Activated CD8-positive, alpha-beta memory T cell treated with anti-CD3 and anti-CD28 coated beads for 36 hours (primary cell): ENCODE measurements around the gene PARS2. TPM values are rescaled to one million over a fixed set of nuclear protein-coding genes. Genes with fewer than 3 reads are reported as not detected.

ENCODE experiments used
- CTCF ChIA-PET: fragments of 350-600 bp; sonication (Branson Sonifier 250); formaldehyde crosslinking; loops from one replicate; lab custom pipeline; 2021; ENCODE audit warnings: antibody characterized with exemption; lab: Charles Lee
- POLR2A ChIA-PET: fragments of 350-600 bp; sonication (Branson Sonifier 250); formaldehyde crosslinking; loops from one replicate; lab custom pipeline; 2021; ENCODE audit warnings: antibody characterized with exemption; lab: Charles Lee
- total RNA-seq, 2 experiments: library from RNA; stranded (reverse); gene quantifications; one replicate each; pipeline ENCODE4 v1.2.3, GENCODE V29; 2021

The PARS2 gene
- total RNA-seq, 2 experiments from 2014 or later = 8.4 to 8.5 TPM

DNA sequence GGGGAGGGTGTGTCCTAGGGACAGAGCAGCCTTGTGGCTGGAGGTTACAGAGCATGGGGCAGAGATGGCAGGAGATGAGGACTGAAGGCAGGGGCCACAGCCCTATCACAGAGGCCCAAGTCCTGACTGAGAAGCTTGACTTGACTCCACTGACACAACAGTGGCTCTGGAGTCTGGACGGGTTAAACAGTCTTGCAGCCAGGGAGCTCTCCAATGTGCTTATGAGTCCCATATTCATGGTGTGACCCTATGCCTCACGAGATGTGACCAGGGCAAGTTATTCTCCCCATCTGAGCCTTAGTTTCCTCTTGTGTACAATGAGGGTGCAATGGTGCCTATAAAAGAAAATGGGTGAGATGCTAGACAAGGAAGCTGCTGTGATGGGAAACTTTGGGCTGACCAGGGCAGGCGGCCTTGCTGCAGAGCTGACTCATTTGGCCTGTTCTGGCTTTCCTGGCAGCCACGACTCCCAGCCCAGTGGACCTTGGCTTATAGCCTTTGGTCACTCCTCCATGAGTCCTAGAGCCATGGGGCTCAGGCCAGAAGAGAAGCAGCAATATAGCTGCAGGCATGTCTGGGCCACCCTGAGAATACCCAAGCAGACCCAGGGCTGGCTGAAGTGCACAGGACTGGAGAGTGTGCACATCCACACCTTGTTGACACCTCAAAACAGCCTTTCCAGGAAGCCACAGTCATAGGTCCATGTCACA, 39.6 kb upstream of the PARS2 start:
- ChIA-PET POLR2A (no interaction called here), CTCF (no interaction called here)

DNA sequence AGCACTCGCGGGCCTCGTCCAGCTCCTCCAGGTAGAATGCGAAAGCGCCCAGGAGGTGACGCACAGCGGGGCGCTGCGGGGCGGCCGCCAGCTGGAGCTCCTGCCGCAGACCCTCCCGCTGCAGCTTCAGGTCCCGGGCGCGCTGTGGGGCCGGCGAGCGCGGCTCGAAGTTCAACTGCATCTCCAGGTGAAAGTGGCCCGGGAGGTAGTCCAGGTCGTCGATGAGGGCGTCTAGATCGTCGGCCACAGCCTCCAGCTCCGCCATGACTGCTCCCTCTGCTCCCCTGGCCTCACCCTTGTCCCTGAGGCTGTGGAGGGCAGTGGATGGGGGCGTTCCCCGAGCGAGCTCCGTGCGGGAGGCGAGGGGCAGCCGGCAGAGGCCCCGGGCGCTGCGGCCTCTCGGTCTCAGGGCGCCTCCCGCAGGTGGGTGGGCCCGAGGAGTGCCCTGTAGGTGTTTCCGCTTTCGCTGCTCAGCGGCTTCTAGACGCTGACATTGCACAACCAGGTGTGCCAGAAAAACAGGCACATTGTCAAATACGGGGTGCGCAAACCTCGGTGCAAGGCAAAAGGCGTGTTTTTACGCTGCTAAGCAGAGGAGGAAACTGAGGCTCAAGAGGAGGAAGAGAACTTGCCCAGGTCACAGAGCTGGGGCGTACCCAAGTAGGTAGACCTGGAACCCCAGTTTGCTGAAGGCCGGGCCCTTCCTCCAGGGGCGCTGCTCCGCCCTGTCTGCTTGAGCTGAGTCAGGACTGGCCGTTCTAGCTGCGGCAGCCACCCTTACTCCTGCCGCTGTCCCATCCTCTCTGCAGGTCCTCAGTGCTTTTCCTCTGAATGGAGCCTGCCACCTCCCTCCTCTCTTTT, 36.8 kb upstream of the PARS2 start, which contains the start of gene TTC22:
Gene TTC22 (minus strand): TSS at position 425 of the 861 bp plus-strand sequence. CDS start 160 bp downstream, at position 265.
- CTCF ChIA-PET = interaction anchor here (0.5 to 2.8 kb wide), 12 partner anchors 9 to 752 kb away, joined by 3 to 17 read pairs (median 5); partner anchors contain the start of gene TTC4
- POLR2A ChIA-PET = interaction anchor here (0.7 to 2.9 kb wide), 3 partner anchors 85 to 303 kb away, joined by 3 to 15 read pairs (median 6); partner anchors contain the start of gene TTC4

DNA sequence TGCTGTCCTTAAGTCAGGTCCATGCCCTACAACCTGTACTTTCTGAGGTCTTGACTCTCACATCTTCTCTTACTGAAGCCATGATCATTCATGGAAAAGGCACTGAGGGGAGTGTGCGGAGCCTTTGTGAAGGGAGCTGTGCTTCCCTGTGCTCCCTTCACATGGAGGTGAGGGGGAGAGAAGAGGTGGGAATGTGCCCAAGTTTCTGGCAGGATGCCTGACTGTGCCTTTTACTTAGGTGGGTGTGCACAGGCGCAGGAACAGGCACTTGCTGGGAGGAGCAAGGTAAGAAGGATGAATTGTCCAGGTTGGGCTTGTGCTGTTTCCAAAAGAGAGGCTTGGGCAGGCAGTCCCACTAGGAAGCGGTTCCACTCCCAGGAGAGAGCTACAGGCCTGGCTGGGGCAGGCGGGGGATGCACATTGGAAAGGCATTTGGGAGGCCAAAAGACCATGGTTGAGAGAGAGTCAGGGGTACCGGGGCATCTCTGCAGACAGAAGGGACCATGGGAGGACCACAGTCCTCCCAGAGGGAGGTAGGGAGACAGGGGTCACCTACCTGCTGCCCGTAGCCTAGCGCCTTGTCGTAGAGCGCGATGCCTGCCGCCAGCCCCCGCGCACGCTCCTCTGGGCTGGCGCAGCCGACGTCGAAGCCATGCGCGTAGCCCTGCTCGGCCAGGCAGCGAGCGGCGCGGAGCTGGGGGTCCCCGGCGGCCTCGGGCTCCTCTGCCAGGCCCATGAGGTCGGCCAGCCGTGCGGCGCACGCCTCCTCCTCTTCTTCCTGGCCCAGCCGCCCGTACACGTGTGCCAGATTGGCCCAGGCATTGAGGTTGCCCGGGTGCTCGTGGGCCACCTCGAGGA, 35.9 kb upstream of the PARS2 start:
- CTCF ChIA-PET = interaction anchor here (0.8 to 2.8 kb wide), 8 partner anchors 8 to 752 kb away, joined by 3 to 17 read pairs (median 6); partner anchors contain the start of gene TTC4
- POLR2A ChIA-PET = interaction anchor here (0.7 to 2.9 kb wide), 2 partner anchors 84 to 303 kb away, joined by 3 to 15 read pairs; partner anchors contain the start of gene TTC4

DNA sequence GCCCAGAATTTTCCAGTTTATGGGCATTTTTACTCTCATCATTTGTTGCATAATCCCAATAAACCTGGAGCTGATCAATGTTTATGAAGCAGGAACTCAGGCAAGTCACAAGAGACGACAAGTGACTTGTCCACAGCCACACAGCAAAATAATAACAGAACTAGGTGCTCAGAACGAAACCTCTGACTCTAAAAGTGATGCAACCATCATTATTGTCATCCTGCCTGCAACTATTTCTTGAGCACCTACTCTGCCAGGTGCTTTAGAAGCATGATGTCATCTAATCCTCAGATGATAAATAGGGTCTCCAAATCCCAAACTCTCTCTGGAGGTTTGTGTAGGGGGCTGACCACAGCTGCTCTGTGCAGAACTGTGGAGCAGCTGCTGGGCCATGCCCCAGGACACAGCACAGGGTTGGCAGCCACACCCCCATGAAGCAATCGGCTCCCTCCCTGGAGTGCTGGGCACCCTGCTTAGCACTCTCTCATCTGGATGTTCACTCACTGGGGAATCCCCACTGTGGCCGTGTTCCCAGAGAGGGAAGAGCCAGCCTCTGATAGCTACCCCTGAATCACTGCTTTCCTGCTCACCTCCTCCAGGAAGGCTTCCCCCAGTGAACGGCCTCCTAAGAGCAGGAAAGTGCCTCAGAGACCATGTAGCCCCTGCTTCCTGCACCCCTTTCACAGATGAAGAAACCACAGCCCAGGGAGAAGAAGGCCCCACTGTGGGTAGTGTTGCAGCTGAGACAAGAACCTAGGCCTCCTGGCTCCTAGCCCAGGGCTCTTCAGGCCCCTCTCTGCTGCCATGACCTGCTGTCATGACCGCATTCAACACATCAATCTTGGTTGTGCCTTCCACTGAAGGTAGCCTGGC, 34.7 kb upstream of the PARS2 start:
- ChIA-PET CTCF (interaction anchor here (0.6 to 2.8 kb wide), 7 partner anchors 7 to 82 kb away, joined by 3 to 17 read pairs (median 3); no protein-coding TSS in a partner anchor), POLR2A (interaction anchor here (1.0 to 2.9 kb wide), 2 partner anchors 83 to 853 kb away, joined by 4 to 15 read pairs; partner anchors contain the start of genes LRRC42 and TTC4)

DNA sequence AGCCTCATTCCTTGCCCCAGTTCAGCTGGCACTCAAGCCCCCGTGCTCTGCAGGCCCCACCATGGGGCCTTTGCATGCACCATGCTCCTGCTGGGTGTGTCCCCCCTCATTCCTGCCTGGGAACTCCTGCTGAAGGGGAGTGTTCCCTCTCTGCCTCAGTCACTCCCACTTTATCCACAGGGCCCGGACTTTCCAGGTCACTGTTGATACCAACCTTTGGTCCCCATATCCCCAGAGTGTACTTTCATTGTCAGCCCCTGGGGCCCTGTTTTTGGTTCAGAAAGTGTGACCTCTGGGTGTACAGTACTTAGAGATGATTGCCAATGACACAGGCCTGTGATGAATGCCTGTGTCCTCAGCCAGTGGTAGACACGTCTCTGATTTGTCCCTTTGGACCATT, 33.9 kb upstream of the PARS2 start:
- ChIA-PET CTCF (interaction anchor here (0.6 to 1.2 kb wide), 4 partner anchors 29 to 66 kb away, joined by 3 to 4 read pairs (median 3); no protein-coding TSS in a partner anchor), POLR2A (interaction anchor here (2.9 kb wide), 1 partner anchor 82 kb away, joined by 15 read pairs; the partner anchor contains the start of gene TTC4)

DNA sequence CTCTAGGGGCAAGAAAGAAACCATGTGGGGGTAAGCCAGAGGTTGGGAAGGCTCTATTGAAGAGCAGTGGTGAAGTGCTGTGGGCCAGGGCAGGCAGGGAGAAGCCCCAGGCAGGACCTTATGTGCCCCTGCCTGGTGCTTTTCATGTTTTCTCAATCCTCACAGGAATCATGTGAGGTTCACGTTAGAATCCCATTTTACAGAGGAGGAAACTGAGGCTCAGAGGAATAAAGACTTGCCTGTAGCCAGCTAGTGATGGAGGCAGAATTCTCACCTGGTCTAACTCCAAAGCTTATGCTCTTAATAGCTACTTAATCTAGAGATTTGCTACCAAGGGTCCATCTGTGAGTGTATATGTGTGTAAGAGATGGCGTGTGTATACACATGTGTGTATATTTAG, 32.6 kb upstream of the PARS2 start:
- CTCF ChIA-PET = interaction anchor here (1.6 kb wide), 1 partner anchor 13 kb away, joined by 6 read pairs; no protein-coding TSS in a partner anchor
- POLR2A ChIA-PET = no interaction called here

DNA sequence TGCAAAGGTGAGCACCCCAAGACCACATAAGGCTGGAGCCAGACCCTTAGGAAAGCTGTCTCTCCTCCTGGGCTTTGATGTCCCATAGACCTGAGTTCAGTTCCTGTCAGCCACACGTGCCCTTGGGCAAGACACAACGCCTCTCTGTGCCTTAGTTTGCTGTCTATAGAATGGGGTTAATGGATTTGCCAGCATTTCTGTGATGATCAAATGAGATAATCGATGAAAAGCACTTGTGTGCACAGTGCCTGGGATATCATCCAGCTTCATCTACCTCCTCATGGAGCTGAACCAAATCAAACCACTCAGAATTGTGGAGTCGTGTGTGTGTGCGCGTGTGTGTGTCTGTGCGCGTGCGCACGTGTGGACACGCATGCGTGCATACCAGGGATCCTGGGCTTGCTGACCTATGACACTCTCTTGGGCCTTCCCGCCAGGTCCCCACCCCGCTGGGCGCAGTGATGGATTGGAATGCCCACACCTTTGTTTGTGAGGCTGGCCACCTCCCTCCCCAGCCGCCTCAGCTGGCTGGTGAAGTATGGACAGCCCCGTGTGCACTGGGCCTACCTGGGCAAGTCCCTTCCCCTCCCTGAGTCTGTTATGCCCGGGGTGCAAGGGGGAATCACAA, 31.6 kb upstream of the PARS2 start:
- ChIA-PET CTCF (interaction anchor here (0.6 to 1.9 kb wide), 4 partner anchors 11 to 125 kb away, joined by 3 to 6 read pairs (median 4); no protein-coding TSS in a partner anchor), POLR2A (no interaction called here)

DNA sequence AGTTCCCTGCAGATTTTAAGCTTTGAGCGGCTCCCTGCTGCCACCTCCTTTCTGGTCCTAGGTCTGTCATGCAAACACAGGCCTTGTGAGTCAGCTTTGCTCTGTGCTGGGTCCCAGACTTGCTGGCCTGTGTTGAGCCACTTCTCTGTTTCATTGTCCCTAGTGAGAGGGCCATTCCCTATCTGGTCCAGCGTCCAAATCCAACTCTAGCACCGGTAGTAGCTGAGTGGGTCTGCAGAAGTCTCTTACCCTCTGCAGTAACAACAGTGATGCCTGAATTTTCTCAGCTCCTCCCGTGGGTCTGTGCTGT, 31.0 kb upstream of the PARS2 start:
- ChIA-PET POLR2A (no interaction called here), CTCF (interaction anchor here (0.6 to 1.9 kb wide), 4 partner anchors 12 to 124 kb away, joined by 3 to 6 read pairs (median 4); no protein-coding TSS in a partner anchor)

DNA sequence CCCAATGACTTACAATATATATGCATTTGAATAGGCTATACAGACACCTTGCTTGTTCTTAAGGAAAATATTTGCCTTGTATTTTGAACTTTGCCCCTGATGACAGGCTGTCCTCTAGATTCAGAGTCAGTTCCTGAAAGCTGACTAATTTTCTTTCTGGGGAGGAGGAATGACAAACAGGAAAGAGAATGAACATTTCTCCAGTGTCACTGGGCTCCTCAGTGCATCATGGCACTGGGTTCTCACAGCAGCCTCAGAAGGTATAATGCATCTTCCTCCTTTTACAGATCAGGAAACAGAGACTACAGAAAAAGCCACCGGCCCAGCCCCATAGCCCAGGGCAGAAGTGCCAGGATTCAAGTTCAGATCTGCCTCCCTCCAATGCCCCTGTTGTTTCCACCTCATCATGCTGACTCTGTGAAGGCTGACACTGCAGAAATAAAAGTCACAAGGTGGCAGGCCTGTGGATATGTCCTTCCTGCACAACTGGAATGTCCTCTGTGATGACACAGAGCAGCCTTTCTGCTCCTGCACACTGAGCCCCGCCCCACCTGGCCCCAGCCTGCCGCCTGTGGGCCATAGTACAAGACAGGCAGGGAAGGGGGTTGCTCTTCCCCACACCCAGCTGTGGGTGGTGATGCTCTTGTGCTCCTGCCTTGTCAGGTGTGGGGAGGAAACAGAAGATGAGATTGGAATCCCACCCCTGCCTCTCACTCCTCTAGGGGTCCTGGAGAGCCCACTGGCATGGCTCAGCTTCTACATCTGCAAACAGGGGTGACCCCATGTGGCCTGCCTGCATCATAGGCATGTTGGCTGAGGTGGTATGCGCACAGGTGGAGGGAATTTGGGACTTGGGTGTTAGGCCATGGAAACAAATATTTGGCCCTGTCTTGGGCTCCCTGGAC, 30.4 kb upstream of the PARS2 start:
- CTCF ChIA-PET = interaction anchor here (0.6 to 1.9 kb wide), 3 partner anchors 13 to 124 kb away, joined by 3 to 4 read pairs (median 3); no protein-coding TSS in a partner anchor
- POLR2A ChIA-PET = no interaction called here

DNA sequence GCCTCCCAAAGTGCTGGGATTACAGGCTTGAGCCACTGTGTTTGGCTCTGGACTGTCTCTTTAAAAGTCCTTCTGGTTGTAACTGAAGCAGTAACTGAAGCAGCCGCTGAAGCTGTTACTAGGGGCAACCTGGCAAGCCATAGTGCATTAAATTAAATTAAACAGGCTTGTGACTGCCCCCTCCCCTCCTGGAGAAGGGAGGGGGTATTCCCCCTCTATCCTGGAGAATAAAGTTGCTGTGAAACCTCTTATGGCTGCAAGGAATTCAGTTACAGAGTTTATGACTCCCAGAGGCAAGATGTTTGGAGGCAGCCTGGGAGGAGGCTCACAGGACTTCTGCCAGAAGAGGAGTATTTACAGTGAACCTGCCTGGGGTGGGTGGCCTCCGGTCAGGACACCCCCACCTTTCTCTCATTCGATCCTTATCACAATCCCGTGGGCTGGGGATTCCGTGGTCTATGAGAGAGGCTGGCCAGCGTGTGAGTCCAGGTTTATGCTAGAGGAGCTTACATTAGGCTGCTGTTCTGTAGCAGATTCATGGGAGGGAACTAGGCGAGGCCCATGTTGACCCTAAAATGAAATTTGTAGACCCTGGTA, 28.5 kb upstream of the PARS2 start:
- ChIA-PET POLR2A (no interaction called here), CTCF (interaction anchor here (0.7 to 2.6 kb wide), 4 partner anchors 8 to 118 kb away, joined by 3 to 17 read pairs (median 5); partner anchors contain the start of gene TTC22)

DNA sequence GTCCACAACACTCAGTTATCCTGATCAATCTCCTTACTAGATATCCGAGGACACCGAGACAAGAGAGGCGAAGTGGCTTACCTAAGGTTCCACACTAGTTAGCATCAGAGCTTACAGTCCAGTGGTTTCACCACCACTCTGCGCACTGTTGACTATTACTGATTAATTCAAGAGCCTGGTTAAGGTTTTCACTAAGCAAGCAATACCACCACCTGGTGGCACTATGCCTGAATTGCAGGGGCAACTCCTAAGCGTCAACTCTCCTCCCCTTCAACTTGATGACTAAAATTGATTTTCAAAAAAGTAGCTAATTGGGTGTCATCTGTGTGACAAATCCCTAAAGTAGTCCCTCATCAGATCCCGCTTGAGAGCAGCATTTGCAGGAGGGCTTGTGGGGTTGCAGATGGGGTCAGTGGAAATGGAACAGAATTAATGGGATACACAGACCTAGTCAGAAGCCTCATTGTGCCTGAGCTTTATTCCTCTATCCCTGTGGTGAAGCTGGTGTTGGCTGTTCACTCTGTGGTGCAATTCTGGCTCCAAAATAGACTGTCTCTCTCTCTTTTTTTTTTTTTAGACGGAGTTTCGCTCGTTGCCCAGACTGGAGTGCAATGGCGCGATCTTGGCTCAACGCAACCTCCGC, 27.7 kb upstream of the PARS2 start:
- CTCF ChIA-PET = interaction anchor here (0.7 to 2.6 kb wide), 9 partner anchors 9 to 120 kb away, joined by 3 to 17 read pairs (median 4); partner anchors contain the start of gene TTC22

DNA sequence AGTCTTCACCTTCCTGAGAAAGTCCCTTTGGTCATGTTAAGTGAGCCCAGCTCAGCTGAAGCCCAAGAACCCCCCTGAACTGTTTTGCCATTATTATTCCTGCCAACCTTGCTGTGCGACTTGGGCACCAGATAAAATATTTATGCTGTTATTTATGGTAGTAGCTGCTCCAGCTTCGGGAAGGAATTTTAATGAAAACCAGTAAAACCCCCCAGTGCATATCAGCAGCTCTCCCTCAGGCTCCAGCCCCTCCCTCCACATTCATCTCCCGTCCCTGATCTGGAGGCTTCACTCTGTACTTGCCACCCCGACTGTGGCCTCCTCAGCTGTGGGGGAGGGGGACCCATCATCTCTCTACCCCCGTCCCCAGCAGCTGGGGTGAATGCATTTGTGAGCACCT, 24.1 kb upstream of the PARS2 start:
- ChIA-PET CTCF (no interaction called here), POLR2A (no interaction called here)

More for the DNA sequence above, 27.7 kb upstream of the PARS2 start:
- POLR2A ChIA-PET = no interaction called here

DNA sequence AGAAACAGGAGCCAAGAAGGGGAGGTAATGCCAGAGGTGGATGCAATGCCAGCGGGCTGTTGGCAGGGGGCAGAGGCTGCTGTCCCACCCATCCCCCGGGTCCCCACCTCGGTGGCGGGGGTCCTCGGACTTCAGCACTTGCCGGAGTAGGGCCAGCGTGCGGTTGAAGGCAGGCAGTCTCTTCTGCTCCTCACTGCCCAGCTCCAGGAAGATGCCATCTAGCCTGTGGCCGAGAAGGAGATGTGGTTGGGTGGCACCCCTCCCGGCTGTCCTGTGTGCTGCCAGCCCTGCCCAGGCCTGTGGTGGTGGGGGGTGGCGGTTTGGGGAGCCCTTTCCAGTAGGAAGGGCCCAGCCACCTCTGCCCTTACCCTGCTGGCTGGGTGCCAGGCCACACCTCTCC, 23.3 kb upstream of the PARS2 start:
- ChIA-PET CTCF (no interaction called here), POLR2A (no interaction called here)

DNA sequence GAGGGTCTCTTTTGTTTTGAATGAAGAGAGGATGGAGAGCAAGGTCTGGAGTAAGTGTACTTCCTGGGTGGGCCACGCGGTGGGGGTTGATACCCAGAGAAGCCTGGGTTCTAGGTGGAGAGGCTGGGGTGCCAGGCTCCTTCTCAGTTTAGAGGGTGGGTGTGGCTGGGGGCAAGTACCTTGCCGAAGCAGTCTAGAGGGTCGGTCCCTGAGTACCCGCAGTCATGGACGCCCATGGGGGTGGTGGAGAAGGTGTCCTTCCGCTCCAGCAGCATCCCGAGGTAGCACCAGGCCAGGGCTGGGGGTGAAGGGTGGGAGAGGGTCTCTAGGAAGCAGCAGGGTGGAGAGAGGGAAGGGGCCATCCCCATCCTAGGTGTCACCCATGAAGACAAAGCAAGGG, 22.5 kb upstream of the PARS2 start:
- ChIA-PET POLR2A (no interaction called here), CTCF (no interaction called here)

DNA sequence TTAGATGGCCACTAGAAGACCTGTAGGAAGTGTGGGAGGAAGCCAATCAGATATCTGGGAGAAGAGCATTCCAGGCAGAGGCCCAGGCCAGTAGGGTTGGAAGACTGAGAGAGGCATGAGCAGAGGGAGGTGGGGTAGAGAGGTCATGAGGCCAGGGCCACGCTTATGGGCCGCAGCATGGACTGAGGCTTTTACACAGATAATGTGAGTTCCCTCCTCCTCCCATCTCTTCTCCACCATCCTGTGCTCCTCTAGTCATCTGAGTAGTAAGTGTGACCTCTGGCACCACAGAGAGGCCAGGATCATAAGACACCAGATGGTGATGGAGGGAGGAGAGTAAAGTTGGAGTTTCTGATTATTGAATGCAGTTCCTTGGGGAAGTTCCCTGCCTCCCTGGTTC, 19.7 kb upstream of the PARS2 start:
- CTCF ChIA-PET = no interaction called here

More for the DNA sequence above, 19.7 kb upstream of the PARS2 start:
- POLR2A ChIA-PET = no interaction called here
